H1 (cell line): ENCODE results near the gene CCL25.

Experiments
- E2F6 ChIP-seq: IDR thresholded peaks from 2 replicates; pipeline ENCODE4 v1.6.1; 2012; ENCODE audit warnings: inconsistent platforms
- EP300 ChIP-seq, 2 experiments: IDR thresholded peaks; 1 replicate in 1 of 2; 2 replicates in 1 of 2; pipeline ENCODE4 v1.6.1; 2011 to 2012; ENCODE audit warnings: low read depth in 2 of 2, low read length in 2 of 2, mild to moderate bottlenecking in 2 of 2, borderline replicate concordance in 1 of 2, inconsistent platforms in 1 of 2, moderate library complexity in 1 of 2
- MAX ChIP-seq: IDR thresholded peaks from 2 replicates; pipeline ENCODE4 v1.6.1; 2012; ENCODE audit warnings: inconsistent platforms
- POU5F1 ChIP-seq: IDR thresholded peaks from 2 replicates; pipeline ENCODE4 v1.6.1; 2011; ENCODE audit warnings: low read depth, mild to moderate bottlenecking, low read length, moderate library complexity

GRCh38 chr19:8034178-8034525 is 18.4 kb upstream of the CCL25 start:
- TF ChIP-seq MAX (no peak), EP300 (IDR thresholded peaks at IDR 0.05; ENCODE audit: borderline replicate concordance in 1 of 2, low read depth in 2 of 2, low read length in 2 of 2) (no peak), E2F6 (no peak), POU5F1 (no peak)
